Thymus (tissue), 11 donors: ENCODE data around the gene ATOSB. TPM values are rescaled to one million over a fixed set of nuclear protein-coding genes. Genes with fewer than 3 reads are reported as not detected.

ENCODE experiments used
- DNase-seq, 9 donors: peaks; one replicate each; pipeline ENCODE4 v3.0.0-alpha.2; 2013; ENCODE audit warnings: low spot score in 9 of 9, low read depth in 6 of 9, missing footprints in 1 of 9
- H3K27ac ChIP-seq, 2 donors: one replicate each; pipeline ENCODE4 v1.5.1; 2013; ENCODE audit warnings: control low read depth in 1 of 2, low read depth in 1 of 2, low read length in 1 of 2, mild to moderate bottlenecking in 1 of 2, moderate library complexity in 1 of 2
- H3K27me3 ChIP-seq, 2 donors: one replicate each; pipeline ENCODE4 v1.5.1; 2013; ENCODE audit warnings: low read length in 1 of 2; ENCODE audit not compliant: control insufficient read depth in 2 of 2, insufficient read depth in 1 of 2
- H3K36me3 ChIP-seq, 2 donors: one replicate each; pipeline ENCODE4 v1.5.1; 2013; ENCODE audit warnings: low read length in 1 of 2, mild to moderate bottlenecking in 1 of 2, moderate library complexity in 1 of 2; ENCODE audit not compliant: control insufficient read depth in 2 of 2, insufficient read depth in 2 of 2
- H3K4me1 ChIP-seq, 2 donors: one replicate each; pipeline ENCODE4 v1.5.1; 2013; ENCODE audit warnings: low read length in 2 of 2; ENCODE audit not compliant: control insufficient read depth in 2 of 2, insufficient read depth in 2 of 2
- H3K4me3 ChIP-seq, 2 donors: one replicate each; pipeline ENCODE4 v1.5.1; 2013; ENCODE audit warnings: low read length in 2 of 2, control low read depth in 1 of 2, mild to moderate bottlenecking in 1 of 2
- H3K9me3 ChIP-seq, 2 donors: one replicate each; pipeline ENCODE4 v1.5.1; 2013; ENCODE audit warnings: low read length in 1 of 2, mild to moderate bottlenecking in 1 of 2; ENCODE audit not compliant: control insufficient read depth in 2 of 2, insufficient read depth in 1 of 2
- WGBS: extraction: QIAGEN DNeasy Blood & Tissue Kit; methylation state at CpG from one replicate; pipeline ENCODE4 v1.1.7; 2013; 5-methylcytosine and 5-hydroxymethylcytosine counted together
- polyA plus RNA-seq: library from polyadenylated mRNA; stranded (reverse); fragments of 200-250 nt; gene quantifications from one replicate; pipeline ENCODE4 v1.2.3, GENCODE V29; 2013
- total RNA-seq: library from RNA; stranded (reverse); fragments of 120-200 nt; gene quantifications from one replicate; pipeline ENCODE4 v1.2.4, GENCODE V29; 2013
- donor health status: healthy.

The ATOSB gene
- total and polyA plus RNA-seq, 2 donors = 4.9 to 16.1 TPM

DNA sequence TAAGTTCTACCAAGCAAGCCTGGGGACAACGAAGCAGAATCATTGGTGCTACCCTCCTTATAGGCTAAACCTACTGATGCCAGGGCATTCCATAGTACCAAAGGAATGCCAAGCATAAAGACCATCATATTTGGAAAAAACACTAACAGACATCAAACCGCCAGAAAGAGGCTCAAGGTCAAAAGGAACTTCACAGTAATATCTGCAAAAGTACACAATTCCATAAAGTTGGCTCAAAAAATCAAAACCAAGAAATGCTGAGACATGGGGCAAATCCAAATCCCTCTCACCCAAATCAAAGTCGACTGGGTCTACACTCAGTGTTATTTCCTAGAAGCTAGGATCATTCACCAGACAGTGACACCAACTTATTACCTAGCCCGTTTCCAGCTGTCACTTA lies 46.6 kb downstream of the ATOSB start:
- Histone ChIP-seq H3K9me3 (no peaks in the 10 kb centered on the region), H3K36me3 (peaks cover 53 to 68% of the 10 kb centered on the region in 2 donors), H3K4me3 (no peak overlapping the region), H3K27ac (no peak overlapping the region), H3K27me3 (no peaks in the 10 kb centered on the region), H3K4me1 (peaks cover 15 to 23% of the 10 kb centered on the region in 2 donors)
- DNase-seq = no peak
- 97% methylated on average over 4 of the region's 4 CpGs for WGBS

DNA sequence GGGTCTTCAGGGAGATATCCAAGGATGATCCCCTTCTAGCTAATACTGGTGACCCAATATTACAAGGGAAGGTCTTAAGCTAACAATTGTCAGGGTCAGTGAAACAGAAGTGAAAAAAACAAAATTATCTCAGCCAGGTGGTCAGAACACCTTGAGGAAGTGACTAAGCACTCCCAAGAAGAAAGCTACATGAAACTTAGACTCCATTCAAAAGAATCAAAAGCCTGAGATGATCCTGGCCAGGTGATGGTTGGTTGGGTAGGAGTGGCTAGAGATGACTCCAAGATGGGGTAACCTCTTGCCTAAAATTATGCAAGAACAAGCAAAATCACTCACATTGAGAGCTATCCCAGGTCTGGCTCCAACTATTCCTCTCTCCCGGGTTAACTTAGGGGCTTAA lies 48.6 kb downstream of the ATOSB start:
- Histone ChIP-seq H3K27me3 (no peaks in the 10 kb centered on the region), H3K4me1 (peaks cover 15% of the 10 kb centered on the region in 2 donors), H3K4me3 (no peak overlapping the region), H3K9me3 (no peaks in the 10 kb centered on the region), H3K36me3 (peaks cover 67 to 81% of the 10 kb centered on the region in 2 donors), H3K27ac (no peak overlapping the region)
- DNase-seq = no peak
- 100% methylated on average over 1 of the region's 1 CpG for WGBS

DNA sequence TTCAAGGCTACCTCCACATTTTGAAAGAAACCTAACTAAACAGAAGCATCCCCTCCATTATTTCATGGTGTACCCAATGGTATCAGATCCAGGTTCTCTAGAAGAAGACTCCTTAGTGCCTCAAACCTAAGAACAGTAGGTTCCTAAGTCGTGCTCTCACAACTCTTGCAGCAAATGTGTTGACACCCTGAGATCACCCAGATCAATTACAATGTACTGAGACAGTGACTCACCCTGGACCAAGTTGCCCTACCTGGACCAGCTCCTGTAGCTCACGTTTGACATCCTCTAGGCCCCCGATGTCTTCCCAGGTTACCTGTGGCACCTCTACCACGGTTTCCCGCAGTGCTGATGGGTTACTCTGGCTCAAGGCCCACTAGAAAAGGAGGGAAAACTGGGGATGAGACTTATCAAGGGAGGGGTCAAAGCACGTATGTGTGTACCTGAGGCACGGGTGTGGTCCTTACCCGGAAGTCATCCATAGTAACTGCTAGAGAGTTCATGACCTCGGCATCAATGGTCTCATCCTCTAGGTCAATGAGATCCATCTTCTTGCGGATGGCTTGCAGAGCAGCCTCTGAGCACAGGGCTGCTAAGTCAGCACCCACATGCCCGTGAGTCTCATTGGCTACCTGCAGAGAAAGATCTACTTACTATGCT lies 55.0 kb downstream of the ATOSB start:
- DNase-seq = no peak
- H3K27me3 ChIP-seq = no peaks in the 10 kb centered on the region
- H3K9me3 ChIP-seq = no peaks in the 10 kb centered on the region
- peaks cover 87 to 99% of the 10 kb centered on the region in 2 donors for H3K36me3 ChIP-seq
- H3K4me3 ChIP-seq = no peak overlapping the region
- H3K4me1 ChIP-seq = no peaks in the 10 kb centered on the region
- 98% methylated on average over 11 of the region's 11 CpGs for whole genome bisulfite sequencing
- no peak overlapping the region for H3K27ac ChIP-seq

DNA sequence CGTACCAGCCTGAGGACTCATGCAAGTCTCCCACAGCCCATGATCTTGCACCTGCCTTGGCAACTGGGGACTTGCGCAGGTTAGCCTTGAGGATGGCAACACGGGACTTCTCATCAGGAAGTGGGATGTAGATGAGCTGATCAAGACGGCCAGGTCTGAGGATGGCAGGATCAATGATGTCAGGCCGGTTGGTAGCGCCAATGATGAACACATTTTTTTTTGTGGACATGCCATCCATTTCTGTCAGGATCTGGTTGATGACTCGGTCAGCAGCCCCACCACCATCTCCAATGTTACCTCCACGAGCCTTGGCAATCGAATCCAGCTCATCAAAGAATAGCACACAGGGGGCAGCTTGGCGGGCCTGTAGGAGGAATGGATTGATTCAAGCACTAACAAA lies 56.2 kb downstream of the ATOSB start:
- DNase-seq = no peak
- Histone ChIP-seq H3K9me3 (no peaks in the 10 kb centered on the region), H3K27me3 (no peaks in the 10 kb centered on the region), H3K4me1 (no peaks in the 10 kb centered on the region), H3K4me3 (no peak overlapping the region), H3K27ac (no peak overlapping the region), H3K36me3 (peaks cover 80 to 96% of the 10 kb centered on the region in 2 donors)
- WGBS = 99% methylated on average over 10 of the region's 10 CpGs

- Histone ChIP-seq H3K4me3 (no peak overlapping the region), H3K27ac (no peak overlapping the region), H3K9me3 (no peaks in the 10 kb centered on the region), H3K36me3 (peaks cover 58 to 81% of the 10 kb centered on the region in 2 donors), H3K4me1 (no peaks in the 10 kb centered on the region), H3K27me3 (no peaks in the 10 kb centered on the region)
- over 99% methylated on average over 8 of the region's 8 CpGs for WGBS
- no peak for DNase-seq
These were observed 58.4 kb downstream of the ATOSB start for GRCh38 chr9:35057271-35057620.

DNA sequence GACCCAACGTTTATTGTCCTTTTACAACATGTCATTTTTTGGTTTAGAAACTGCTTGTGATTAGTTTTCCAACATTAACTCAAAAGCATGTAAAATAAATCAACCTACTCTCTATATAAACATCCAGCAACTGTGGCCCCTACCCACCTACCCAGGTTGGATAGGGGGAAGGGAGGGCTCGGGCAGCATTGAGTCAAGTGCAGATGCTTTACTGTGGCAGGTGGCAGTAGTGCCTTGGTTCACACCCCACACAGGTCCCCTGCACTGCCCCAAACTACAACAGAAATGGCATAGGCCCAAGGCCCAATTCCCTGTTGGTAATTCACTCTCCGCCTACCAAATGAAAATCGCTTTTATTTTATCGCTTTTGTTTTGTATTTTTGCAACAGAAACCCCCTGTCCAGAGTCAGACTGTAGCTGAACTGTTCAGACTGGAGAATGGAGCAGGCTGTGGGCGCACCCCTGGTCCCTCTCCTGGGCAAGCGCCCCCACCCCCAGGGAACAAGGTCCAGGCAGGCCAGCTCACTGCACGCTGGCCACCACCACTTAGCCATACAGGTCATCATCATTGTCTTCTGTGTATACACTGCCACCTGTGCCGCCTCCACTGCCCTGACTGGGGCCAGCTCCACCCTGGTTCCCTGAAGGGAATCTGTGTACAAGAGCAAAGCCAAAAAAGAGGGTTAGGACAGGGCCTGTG lies 58.9 kb downstream of the ATOSB start:
- 99% methylated on average over 9 of the region's 9 CpGs for WGBS
- H3K4me1 ChIP-seq = no peaks in the 10 kb centered on the region
- no peaks in the 10 kb centered on the region for H3K9me3 ChIP-seq
- no peak overlapping the region for H3K4me3 ChIP-seq
- DNase-seq = no peak
- no peaks in the 10 kb centered on the region for H3K27me3 ChIP-seq
- H3K36me3 ChIP-seq = peaks cover 53 to 79% of the 10 kb centered on the region in 2 donors
- H3K27ac ChIP-seq = no peak overlapping the region

DNA sequence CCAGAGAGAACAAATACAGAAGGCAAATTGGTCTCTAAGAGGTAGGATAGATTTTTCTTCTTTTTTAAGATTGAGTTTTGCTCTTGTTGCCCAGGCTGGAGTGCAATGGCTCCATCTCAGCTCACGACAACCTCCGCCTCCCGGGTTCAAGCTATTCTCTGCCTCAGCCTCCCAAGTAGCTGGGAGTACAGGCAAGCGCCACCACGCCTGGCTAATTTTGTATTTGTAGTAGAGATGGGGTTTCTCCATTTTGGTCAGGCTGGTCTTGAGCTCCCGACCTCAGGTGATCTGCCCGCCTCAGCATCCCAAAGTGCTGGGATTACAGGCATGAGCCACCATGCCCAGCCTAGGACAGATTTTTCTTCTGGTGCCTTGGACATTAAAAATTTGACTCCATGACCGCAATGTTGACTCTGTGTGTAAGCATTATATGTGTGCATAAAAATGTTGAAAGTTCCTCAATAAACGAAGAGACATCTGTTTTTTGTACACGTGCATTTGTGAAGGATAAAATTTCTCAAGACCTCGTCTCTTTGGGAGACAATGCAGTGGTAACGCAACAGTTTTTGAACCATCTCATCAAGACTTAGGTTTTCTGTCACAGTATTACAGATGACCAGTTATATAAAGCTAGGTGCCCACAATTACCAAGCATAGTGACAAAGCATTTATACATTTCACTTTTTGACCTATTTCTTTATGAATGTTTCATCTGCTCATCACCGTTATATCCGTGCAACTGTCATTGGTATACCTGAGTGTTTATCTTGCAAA lies 60.6 kb downstream of the ATOSB start:
- DNase-seq = no peak
- Histone ChIP-seq H3K9me3 (no peaks in the 10 kb centered on the region), H3K36me3 (peaks cover 36 to 71% of the 10 kb centered on the region in 2 donors), H3K27me3 (no peaks in the 10 kb centered on the region), H3K27ac (no peak overlapping the region), H3K4me3 (no peak overlapping the region), H3K4me1 (no peaks in the 10 kb centered on the region)
- WGBS = 97% methylated on average over 14 of the region's 14 CpGs

- Histone ChIP-seq H3K4me3 (no peak overlapping the region), H3K4me1 (no peaks in the 10 kb centered on the region), H3K27me3 (no peaks in the 10 kb centered on the region), H3K27ac (no peak overlapping the region), H3K9me3 (no peaks in the 10 kb centered on the region), H3K36me3 (peaks cover 36 to 70% of the 10 kb centered on the region in 2 donors)
- WGBS = 89% methylated on average over 5 of the region's 5 CpGs
- DNase-seq = no peak
These were observed 61.4 kb downstream of the ATOSB start for GRCh38 chr9:35054185-35054835.
